Nephron (organoid): ENCODE measurements around the gene FBXL16.

Experiments
- H3K27ac Mint-ChIP-seq, 3 experiments: 2 replicates each; pipeline ENCODE4 v1.8.0; 2020; ENCODE audit warnings: mixed read lengths in 3 of 3, mild to moderate bottlenecking in 2 of 3, moderate library complexity in 1 of 3
- H3K27me3 Mint-ChIP-seq: 2 replicates; pipeline ENCODE4 v1.8.0; 2021; ENCODE audit warnings: low read depth, mild to moderate bottlenecking, moderate library complexity, mixed read lengths
- H3K36me3 Mint-ChIP-seq: 2 replicates; pipeline ENCODE4 v1.8.0; 2020; ENCODE audit warnings: low read depth, mixed read lengths
- H3K4me1 Mint-ChIP-seq: 2 replicates; pipeline ENCODE4 v1.8.0; 2020; ENCODE audit warnings: mixed read lengths
- H3K4me3 Mint-ChIP-seq, 3 experiments: 2 replicates each; pipeline ENCODE4 v1.8.0; 2020; ENCODE audit warnings: mild to moderate bottlenecking in 3 of 3, mixed read lengths in 3 of 3, moderate library complexity in 2 of 3
- H3K9me3 Mint-ChIP-seq: 2 replicates; pipeline ENCODE4 v1.8.0; 2020; ENCODE audit warnings: mixed read lengths
- CTCF ChIP-seq, 3 experiments: fragments of 200-600 bp; sonication (generic); IDR thresholded peaks; one replicate each; pipeline ENCODE4 v1.5.0; 2021; ENCODE audit warnings: antibody characterized with exemption in 3 of 3; ENCODE audit not compliant: unreplicated experiment in 3 of 3

The FBXL16 gene

GRCh38 chr16:678209-678857, 27.3 kb downstream of the FBXL16 start:
- H3K4me3 Mint-ChIP-seq, result peak overlapping the region in 2 of 3 experiments; percentile 86 to 88
- peaks cover 4% of the 10 kb centered on the region for H3K4me1 Mint-ChIP-seq
- H3K36me3 Mint-ChIP-seq, result no peaks in the 10 kb centered on the region
- no peak overlapping the region for H3K27ac Mint-ChIP-seq
- peaks cover 6% of the 10 kb centered on the region for H3K27me3 Mint-ChIP-seq
- no peaks in the 10 kb centered on the region for H3K9me3 Mint-ChIP-seq
- TF ChIP-seq CTCF (IDR thresholded peaks at IDR 0.05; ENCODE audit: unreplicated experiment in 3 of 3), result no peak

- TF ChIP-seq CTCF (IDR thresholded peaks at IDR 0.05; ENCODE audit: unreplicated experiment in 3 of 3), result no peak
- H3K4me1 Mint-ChIP-seq, result peaks cover 3% of the 10 kb centered on the region
- H3K36me3 Mint-ChIP-seq, result no peaks in the 10 kb centered on the region
- H3K27me3 Mint-ChIP-seq, result peaks cover 6% of the 10 kb centered on the region
- no peak overlapping the region for H3K4me3 Mint-ChIP-seq
- no peaks in the 10 kb centered on the region for H3K9me3 Mint-ChIP-seq
- H3K27ac Mint-ChIP-seq, result no peak overlapping the region
These were observed 28.0 kb downstream of the FBXL16 start for GRCh38 chr16:677316-678190.

- Mint-ChIP-seq H3K4me3 (no peak overlapping the region), H3K4me1 (no peaks in the 10 kb centered on the region), H3K36me3 (no peaks in the 10 kb centered on the region), H3K27me3 (peaks cover 6% of the 10 kb centered on the region), H3K27ac (no peak overlapping the region), H3K9me3 (no peaks in the 10 kb centered on the region)
- TF ChIP-seq CTCF (IDR thresholded peaks at IDR 0.05; ENCODE audit: unreplicated experiment in 3 of 3), result no peak
These were observed 28.7 kb downstream of the FBXL16 start for GRCh38 chr16:676913-677312.

GRCh38 chr16:676565-676902, 29.1 kb downstream of the FBXL16 start:
- Mint-ChIP-seq H3K9me3 (no peaks in the 10 kb centered on the region), H3K27me3 (peaks cover 6% of the 10 kb centered on the region), H3K27ac (no peak overlapping the region), H3K36me3 (no peaks in the 10 kb centered on the region), H3K4me3 (no peak overlapping the region), H3K4me1 (no peaks in the 10 kb centered on the region)
- TF ChIP-seq CTCF (IDR thresholded peaks at IDR 0.05; ENCODE audit: unreplicated experiment in 3 of 3), result no peak

GRCh38 chr16:675884-676564, 29.6 kb downstream of the FBXL16 start:
- no peak overlapping the region for H3K27ac Mint-ChIP-seq
- peaks cover 2% of the 10 kb centered on the region for H3K36me3 Mint-ChIP-seq
- no peaks in the 10 kb centered on the region for H3K4me1 Mint-ChIP-seq
- H3K9me3 Mint-ChIP-seq, result no peaks in the 10 kb centered on the region
- peaks cover 6% of the 10 kb centered on the region for H3K27me3 Mint-ChIP-seq
- no peak overlapping the region for H3K4me3 Mint-ChIP-seq
- no peak for TF ChIP-seq CTCF (IDR thresholded peaks at IDR 0.05; ENCODE audit: unreplicated experiment in 3 of 3)
